K562 (cell line): Measurements from ENCODE around the gene SEC61G.

ENCODE experiments used
- CEBPB ChIP-seq: fragments of 450-650 bp; IDR thresholded peaks from 2 replicates; pipeline ENCODE4 v1.6.1; 2016; ENCODE audit warnings: missing genetic modification characterization, missing compliant biosample characterization
- CREB1 ChIP-seq, 2 experiments: sonication (generic) in 1 of 2; formaldehyde crosslinking in 1 of 2; IDR thresholded peaks; 2 replicates each; pipeline versions ENCODE4 v1.6.1 to v1.8.0; 2012 to 2022; ENCODE audit warnings: inconsistent platforms in 1 of 2, mild to moderate bottlenecking in 1 of 2, missing genetic modification reagents in 1 of 2, moderate library complexity in 1 of 2
- CTBP1 ChIP-seq: fragments of 450-650 bp; IDR thresholded peaks from 2 replicates; pipeline ENCODE4 v1.6.1; 2016; ENCODE audit warnings: borderline replicate concordance
- EP300 ChIP-seq: IDR thresholded peaks from 2 replicates; pipeline ENCODE4 v1.6.1; 2012; ENCODE audit warnings: low read length, improper control_type of control experiment
- KHSRP ChIP-seq: fragments of 450-650 bp; IDR thresholded peaks from 2 replicates; pipeline ENCODE4 v1.6.1; 2017
- MAZ ChIP-seq, 2 experiments: fragments of 450-650 bp in 1 of 2; sonication (generic) in 1 of 2; formaldehyde crosslinking; IDR thresholded peaks in 1 of 2; conservative IDR thresholded peaks in 1 of 2; 2 replicates each; pipeline versions ENCODE4 v1.4.0 to v1.5.0; 2020; ENCODE audit warnings: mild to moderate bottlenecking in 1 of 2, missing genetic modification reagents in 1 of 2
- RBM39 ChIP-seq: fragments of 200-400 bp; formaldehyde crosslinking; optimal IDR thresholded peaks from 2 replicates; pipeline ENCODE3; 2018; ENCODE audit warnings: low read depth, low read length
- TCFL5 ChIP-seq: fragments of 250-450 bp; sonication (Bioruptor Pico); conservative IDR thresholded peaks from 2 replicates; pipeline ENCODE4 v1.6.1; 2021; ENCODE audit warnings: mild to moderate bottlenecking, moderate library complexity, matching md5 sums
- ZBTB43 ChIP-seq: sonication (generic); formaldehyde crosslinking; IDR thresholded peaks from 2 replicates; pipeline ENCODE4 v1.8.0; 2023; ENCODE audit warnings: mild to moderate bottlenecking, missing genetic modification reagents
- ZNF449 ChIP-seq: fragments of 250-450 bp; sonication (Bioruptor Pico); IDR thresholded peaks from 2 replicates; pipeline ENCODE4 v1.8.0; 2022; ENCODE audit warnings: moderate library complexity, mild to moderate bottlenecking, inconsistent platforms

GRCh38 chr7:54782829-54783228, 23.8 kb upstream of the SEC61G start:
- TF ChIP-seq CTBP1 (no peak), CREB1 (IDR thresholded peaks at IDR 0.05) (no peak), CREB1 (CRISPR knock-in tag; IDR thresholded peaks at IDR 0.05) (no peak), TCFL5 (CRISPR knock-in tag) (no peak), ZBTB43 (CRISPR knock-in tag) (no peak), RBM39 (no peak), MAZ (CRISPR knock-in tag; conservative IDR thresholded peaks at IDR 0.05 in 1 of 2, IDR thresholded peaks at IDR 0.05 in 1 of 2) (no peak), ZNF449 (CRISPR knock-in tag) (no peak), EP300 (no peak), CEBPB (tag) (no peak), KHSRP (no peak)
